ENCODE measurements around the gene BCHE.

BCHE gene

GRCh38 chr3:165755571-165755970, 81.7 kb downstream of the BCHE start:
- Histone ChIP-seq H3K36me3 (ENCODE audit: control insufficient read depth in 2 of 2, insufficient read depth in 2 of 2, low read length in 2 of 2) (no peaks in the 10 kb centered on the region), H3K4me1 (ENCODE audit: control insufficient read depth in 2 of 2, insufficient read depth in 2 of 2, low read length in 2 of 2) (no peaks in the 10 kb centered on the region), H3K27ac (ENCODE audit: low read depth in 2 of 2, low read length in 2 of 2) (no peak overlapping the region), H3K4me3 (ENCODE audit: low read length in 2 of 2) (no peak overlapping the region), H3K9me3 (ENCODE audit: control insufficient read depth in 2 of 2, low read length in 2 of 2) (no peaks in the 10 kb centered on the region), H3K27me3 (ENCODE audit: control insufficient read depth in 2 of 2, insufficient read depth in 2 of 2, low read length in 2 of 2) (no peaks in the 10 kb centered on the region), H3K9ac (ENCODE audit: low read depth in 1 of 2, low read length in 2 of 2) (no peak overlapping the region)

DNA sequence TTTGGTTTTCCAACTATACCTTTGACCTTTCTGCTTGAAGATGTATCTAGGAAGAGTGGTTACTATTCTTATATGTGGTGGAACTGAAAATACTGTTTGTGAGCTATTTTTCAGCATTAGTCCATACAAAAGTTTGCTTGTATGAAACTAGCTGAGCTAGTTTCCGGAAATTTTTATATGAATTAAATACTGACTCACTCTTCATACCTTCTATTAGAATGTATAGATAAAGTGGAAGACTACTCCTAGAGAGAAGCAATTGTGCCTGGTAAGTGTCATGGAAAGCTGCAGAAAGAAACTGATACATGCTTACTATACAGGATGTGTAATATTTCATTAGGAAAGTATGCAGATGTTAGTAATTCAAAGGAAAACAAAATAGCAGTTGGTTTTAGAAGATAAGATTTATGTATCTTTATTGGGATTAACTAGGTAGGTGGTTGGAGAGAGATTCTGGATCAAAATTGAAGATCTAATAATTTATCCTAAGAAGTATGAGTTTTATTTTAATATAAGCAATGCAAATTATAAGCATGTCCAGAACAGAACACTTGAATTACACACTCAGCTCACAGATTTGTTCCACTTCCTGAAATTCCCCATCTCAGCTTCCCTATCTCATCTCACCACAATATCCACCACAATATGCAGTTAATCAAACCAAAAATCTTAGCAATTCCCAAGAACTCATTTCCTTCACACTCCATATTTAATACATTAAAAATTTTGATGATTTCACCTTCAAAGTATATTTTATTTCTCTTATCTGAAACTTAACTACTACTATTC, 82.8 kb downstream of the BCHE start:
- Histone ChIP-seq H3K4me3 (ENCODE audit: low read length in 2 of 2) (no peak overlapping the region), H3K36me3 (ENCODE audit: control insufficient read depth in 2 of 2, insufficient read depth in 2 of 2, low read length in 2 of 2) (no peaks in the 10 kb centered on the region), H3K9me3 (ENCODE audit: control insufficient read depth in 2 of 2, low read length in 2 of 2) (no peaks in the 10 kb centered on the region), H3K9ac (ENCODE audit: low read depth in 1 of 2, low read length in 2 of 2) (no peak overlapping the region), H3K4me1 (ENCODE audit: control insufficient read depth in 2 of 2, insufficient read depth in 2 of 2, low read length in 2 of 2) (no peaks in the 10 kb centered on the region), H3K27me3 (ENCODE audit: control insufficient read depth in 2 of 2, insufficient read depth in 2 of 2, low read length in 2 of 2) (no peaks in the 10 kb centered on the region), H3K27ac (ENCODE audit: low read depth in 2 of 2, low read length in 2 of 2) (no peak overlapping the region)

DNA sequence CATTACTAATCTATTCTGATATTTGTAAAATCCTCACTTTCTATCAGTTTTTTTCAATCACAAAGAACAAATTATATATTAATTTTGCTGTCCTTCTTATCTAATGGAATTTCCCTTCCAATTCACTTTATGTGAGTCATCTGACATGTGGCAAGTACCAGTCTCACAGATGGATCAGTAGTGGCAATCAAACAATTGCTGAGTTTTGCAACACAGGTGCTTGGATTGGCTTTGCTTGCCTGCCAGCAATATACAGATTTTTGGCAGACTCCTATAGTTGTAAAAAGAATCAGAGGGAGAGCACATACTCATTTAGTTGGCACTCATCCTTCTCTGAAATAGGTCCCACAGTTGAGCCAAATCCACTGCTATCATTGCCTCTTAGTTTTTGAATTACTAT, 83.7 kb downstream of the BCHE start:
- no peaks in the 10 kb centered on the region for H3K9me3 ChIP-seq (ENCODE audit: control insufficient read depth in 2 of 2, low read length in 2 of 2)
- no peak overlapping the region for H3K9ac ChIP-seq (ENCODE audit: low read depth in 1 of 2, low read length in 2 of 2)
- H3K27me3 ChIP-seq (ENCODE audit: control insufficient read depth in 2 of 2, insufficient read depth in 2 of 2, low read length in 2 of 2) = no peaks in the 10 kb centered on the region
- no peak overlapping the region for H3K4me3 ChIP-seq (ENCODE audit: low read length in 2 of 2)
- no peaks in the 10 kb centered on the region for H3K4me1 ChIP-seq (ENCODE audit: control insufficient read depth in 2 of 2, insufficient read depth in 2 of 2, low read length in 2 of 2)
- H3K36me3 ChIP-seq (ENCODE audit: control insufficient read depth in 2 of 2, insufficient read depth in 2 of 2, low read length in 2 of 2) = no peaks in the 10 kb centered on the region
- no peak overlapping the region for H3K27ac ChIP-seq (ENCODE audit: low read depth in 2 of 2, low read length in 2 of 2)

DNA sequence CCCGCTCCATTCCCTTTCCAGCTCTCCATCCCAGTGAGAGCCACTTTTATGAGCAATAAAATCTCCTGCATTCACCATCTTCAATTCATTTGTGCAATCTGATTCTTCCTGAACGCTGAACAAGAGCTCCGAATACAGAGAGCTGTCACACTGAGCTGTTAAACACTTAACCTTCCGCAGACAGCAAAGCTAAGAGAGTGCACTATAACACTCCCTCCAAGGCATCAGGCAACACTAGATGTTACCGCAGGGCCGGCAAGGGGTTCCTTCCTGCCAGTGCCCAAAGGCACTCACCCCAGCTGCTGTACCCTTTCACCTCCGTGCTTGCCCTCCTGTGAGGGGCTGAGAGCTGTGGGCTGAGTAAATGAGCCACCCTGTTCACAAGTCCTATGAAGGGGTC, 85.6 kb downstream of the BCHE start:
- no peak overlapping the region for H3K4me3 ChIP-seq (ENCODE audit: low read length in 2 of 2)
- no peaks in the 10 kb centered on the region for H3K9me3 ChIP-seq (ENCODE audit: control insufficient read depth in 2 of 2, low read length in 2 of 2)
- H3K27ac ChIP-seq (ENCODE audit: low read depth in 2 of 2, low read length in 2 of 2) = no peak overlapping the region
- H3K9ac ChIP-seq (ENCODE audit: low read depth in 1 of 2, low read length in 2 of 2) = no peak overlapping the region
- H3K27me3 ChIP-seq (ENCODE audit: control insufficient read depth in 2 of 2, insufficient read depth in 2 of 2, low read length in 2 of 2) = no peaks in the 10 kb centered on the region
- no peaks in the 10 kb centered on the region for H3K36me3 ChIP-seq (ENCODE audit: control insufficient read depth in 2 of 2, insufficient read depth in 2 of 2, low read length in 2 of 2)
- no peaks in the 10 kb centered on the region for H3K4me1 ChIP-seq (ENCODE audit: control insufficient read depth in 2 of 2, insufficient read depth in 2 of 2, low read length in 2 of 2)

- no peak overlapping the region for H3K27ac ChIP-seq (ENCODE audit: low read depth in 2 of 2, low read length in 2 of 2)
- H3K4me1 ChIP-seq (ENCODE audit: control insufficient read depth in 2 of 2, insufficient read depth in 2 of 2, low read length in 2 of 2) = no peaks in the 10 kb centered on the region
- H3K9me3 ChIP-seq (ENCODE audit: control insufficient read depth in 2 of 2, low read length in 2 of 2) = no peaks in the 10 kb centered on the region
- H3K4me3 ChIP-seq (ENCODE audit: low read length in 2 of 2) = no peak overlapping the region
- no peak overlapping the region for H3K9ac ChIP-seq (ENCODE audit: low read depth in 1 of 2, low read length in 2 of 2)
- no peaks in the 10 kb centered on the region for H3K27me3 ChIP-seq (ENCODE audit: control insufficient read depth in 2 of 2, insufficient read depth in 2 of 2, low read length in 2 of 2)
- H3K36me3 ChIP-seq (ENCODE audit: control insufficient read depth in 2 of 2, insufficient read depth in 2 of 2, low read length in 2 of 2) = no peaks in the 10 kb centered on the region
Observed at GRCh38 chr3:165749821-165750220, 87.4 kb downstream of the BCHE start.

- Histone ChIP-seq H3K9me3 (ENCODE audit: control insufficient read depth in 2 of 2, low read length in 2 of 2) (no peaks in the 10 kb centered on the region), H3K4me1 (ENCODE audit: control insufficient read depth in 2 of 2, insufficient read depth in 2 of 2, low read length in 2 of 2) (no peaks in the 10 kb centered on the region), H3K27me3 (ENCODE audit: control insufficient read depth in 2 of 2, insufficient read depth in 2 of 2, low read length in 2 of 2) (no peaks in the 10 kb centered on the region), H3K9ac (ENCODE audit: low read depth in 1 of 2, low read length in 2 of 2) (no peak overlapping the region), H3K27ac (ENCODE audit: low read depth in 2 of 2, low read length in 2 of 2) (no peak overlapping the region), H3K36me3 (ENCODE audit: control insufficient read depth in 2 of 2, insufficient read depth in 2 of 2, low read length in 2 of 2) (no peaks in the 10 kb centered on the region), H3K4me3 (ENCODE audit: low read length in 2 of 2) (no peak overlapping the region)
Observed at GRCh38 chr3:165749241-165749640, 88.0 kb downstream of the BCHE start.

- H3K27me3 ChIP-seq (ENCODE audit: control insufficient read depth in 2 of 2, insufficient read depth in 2 of 2, low read length in 2 of 2) = no peaks in the 10 kb centered on the region
- H3K4me1 ChIP-seq (ENCODE audit: control insufficient read depth in 2 of 2, insufficient read depth in 2 of 2, low read length in 2 of 2) = no peaks in the 10 kb centered on the region
- no peaks in the 10 kb centered on the region for H3K9me3 ChIP-seq (ENCODE audit: control insufficient read depth in 2 of 2, low read length in 2 of 2)
- no peaks in the 10 kb centered on the region for H3K36me3 ChIP-seq (ENCODE audit: control insufficient read depth in 2 of 2, insufficient read depth in 2 of 2, low read length in 2 of 2)
- H3K27ac ChIP-seq (ENCODE audit: low read depth in 2 of 2, low read length in 2 of 2) = no peak overlapping the region
- H3K9ac ChIP-seq (ENCODE audit: low read depth in 1 of 2, low read length in 2 of 2) = no peak overlapping the region
- H3K4me3 ChIP-seq (ENCODE audit: low read length in 2 of 2) = no peak overlapping the region
Observed at GRCh38 chr3:165748094-165748493, 89.1 kb downstream of the BCHE start.

GRCh38 chr3:165746874-165747273, 90.3 kb downstream of the BCHE start:
- Histone ChIP-seq H3K4me3 (ENCODE audit: low read length in 2 of 2) (no peak overlapping the region), H3K27me3 (ENCODE audit: control insufficient read depth in 2 of 2, insufficient read depth in 2 of 2, low read length in 2 of 2) (no peaks in the 10 kb centered on the region), H3K9ac (ENCODE audit: low read depth in 1 of 2, low read length in 2 of 2) (no peak overlapping the region), H3K27ac (ENCODE audit: low read depth in 2 of 2, low read length in 2 of 2) (no peak overlapping the region), H3K9me3 (ENCODE audit: control insufficient read depth in 2 of 2, low read length in 2 of 2) (no peaks in the 10 kb centered on the region), H3K4me1 (ENCODE audit: control insufficient read depth in 2 of 2, insufficient read depth in 2 of 2, low read length in 2 of 2) (no peaks in the 10 kb centered on the region), H3K36me3 (ENCODE audit: control insufficient read depth in 2 of 2, insufficient read depth in 2 of 2, low read length in 2 of 2) (no peaks in the 10 kb centered on the region)

DNA sequence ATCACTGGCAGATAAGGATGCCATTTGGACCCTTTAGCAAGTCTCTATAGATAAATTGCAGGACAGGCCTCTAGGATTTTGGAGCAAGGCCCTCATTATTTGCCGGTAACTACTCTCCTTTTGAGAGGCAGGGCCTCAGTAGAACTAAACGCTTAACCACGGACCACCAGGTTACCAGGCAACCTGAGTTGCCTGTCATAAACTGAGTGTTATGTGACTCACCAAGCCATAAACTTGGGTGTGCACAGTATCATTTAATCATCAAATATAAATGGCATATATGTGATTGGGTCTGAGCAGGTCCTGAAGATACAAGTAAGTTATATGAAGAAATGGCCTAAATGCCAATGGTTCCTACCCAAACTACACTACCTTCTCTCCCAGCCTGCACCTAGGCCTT, 93.2 kb downstream of the BCHE start:
- Histone ChIP-seq H3K4me3 (ENCODE audit: low read length in 2 of 2) (no peak overlapping the region), H3K27ac (ENCODE audit: low read depth in 2 of 2, low read length in 2 of 2) (no peak overlapping the region), H3K27me3 (ENCODE audit: control insufficient read depth in 2 of 2, insufficient read depth in 2 of 2, low read length in 2 of 2) (no peaks in the 10 kb centered on the region), H3K9me3 (ENCODE audit: control insufficient read depth in 2 of 2, low read length in 2 of 2) (no peaks in the 10 kb centered on the region), H3K4me1 (ENCODE audit: control insufficient read depth in 2 of 2, insufficient read depth in 2 of 2, low read length in 2 of 2) (no peaks in the 10 kb centered on the region), H3K9ac (ENCODE audit: low read depth in 1 of 2, low read length in 2 of 2) (no peak overlapping the region), H3K36me3 (ENCODE audit: control insufficient read depth in 2 of 2, insufficient read depth in 2 of 2, low read length in 2 of 2) (no peaks in the 10 kb centered on the region)

DNA sequence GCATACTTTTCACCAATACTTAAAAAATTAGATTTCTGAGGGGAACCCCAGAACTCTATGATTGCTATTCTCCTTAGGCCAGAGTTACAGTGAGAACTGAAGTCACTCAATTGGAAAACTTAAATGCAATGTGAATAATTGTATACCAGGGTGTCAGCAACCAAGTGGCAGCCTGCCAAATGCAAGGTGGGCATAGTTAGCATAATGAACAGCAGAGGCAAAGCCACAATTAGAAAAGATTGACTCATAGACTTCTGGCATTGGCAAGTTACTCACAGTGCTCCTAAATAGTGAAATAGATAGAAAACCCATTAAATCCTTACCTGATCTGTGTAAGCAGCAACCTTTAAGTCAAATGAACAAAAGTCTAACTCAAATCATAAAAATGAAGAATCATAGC, 94.9 kb downstream of the BCHE start:
- Histone ChIP-seq H3K27ac (ENCODE audit: low read depth in 2 of 2, low read length in 2 of 2) (no peak overlapping the region), H3K4me1 (ENCODE audit: control insufficient read depth in 2 of 2, insufficient read depth in 2 of 2, low read length in 2 of 2) (no peaks in the 10 kb centered on the region), H3K27me3 (ENCODE audit: control insufficient read depth in 2 of 2, insufficient read depth in 2 of 2, low read length in 2 of 2) (no peaks in the 10 kb centered on the region), H3K36me3 (ENCODE audit: control insufficient read depth in 2 of 2, insufficient read depth in 2 of 2, low read length in 2 of 2) (no peaks in the 10 kb centered on the region), H3K4me3 (ENCODE audit: low read length in 2 of 2) (no peak overlapping the region), H3K9me3 (ENCODE audit: control insufficient read depth in 2 of 2, low read length in 2 of 2) (no peaks in the 10 kb centered on the region), H3K9ac (ENCODE audit: low read depth in 1 of 2, low read length in 2 of 2) (no peak overlapping the region)

Measured in mucosa of rectum (tissue), 2 donors.